Hepatocyte (in vitro differentiated cells): Measurements from ENCODE around the gene POU6F2.

Experiments used
- CTCF ChIP-seq: fragments of 200-600 bp; sonication (generic); IDR thresholded peaks from 2 replicates; pipeline ENCODE4 v1.5.1; 2016; ENCODE audit warnings: antibody characterized with exemption, mild to moderate bottlenecking; ENCODE audit not compliant: poor library complexity
- EZH2 ChIP-seq: fragments of 200-600 bp; sonication (generic); IDR thresholded peaks from 2 replicates; pipeline ENCODE4 v1.6.1; 2016; ENCODE audit warnings: antibody characterized with exemption, mild to moderate bottlenecking, borderline replicate concordance

- no peak for TF ChIP-seq CTCF
- TF ChIP-seq EZH2: no peak
These were observed 209.4 kb downstream of the POU6F2 start for GRCh38 chr7:39187130-39187529.
